Smooth muscle cell of the brain vasculature (primary cell): ENCODE results near the gene THADA.
A peak's percentile ranks its signal among the peaks of the same experiment; 100 is the strongest.

Source experiments
- DNase-seq: peaks from one replicate; pipeline ENCODE4 v3.0.0-alpha.2; 2012; ENCODE audit warnings: low read depth, low spot score

The THADA gene

DNA sequence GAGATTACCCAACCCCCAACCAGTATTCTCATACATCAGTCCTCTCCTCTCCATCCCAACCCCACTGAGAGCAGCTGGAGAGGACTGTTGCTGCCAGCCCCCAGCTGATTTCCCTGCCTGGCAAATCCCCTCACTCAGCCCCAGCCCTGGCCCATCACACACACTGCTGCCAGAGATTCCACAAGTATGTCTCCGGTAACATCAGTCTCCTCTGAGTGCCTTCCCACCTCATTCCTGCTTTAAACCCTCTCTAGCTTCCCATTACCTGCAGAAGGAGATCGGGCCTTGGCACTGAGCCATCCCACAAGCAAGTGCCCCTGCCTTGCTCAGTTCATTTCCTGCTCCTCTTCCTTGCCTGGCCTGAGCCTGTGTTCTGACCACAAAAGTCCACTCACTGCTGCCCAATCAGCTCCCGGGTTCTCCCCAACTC lies 318.9 kb downstream of the THADA start:
- no peak for DNase-seq

DNA sequence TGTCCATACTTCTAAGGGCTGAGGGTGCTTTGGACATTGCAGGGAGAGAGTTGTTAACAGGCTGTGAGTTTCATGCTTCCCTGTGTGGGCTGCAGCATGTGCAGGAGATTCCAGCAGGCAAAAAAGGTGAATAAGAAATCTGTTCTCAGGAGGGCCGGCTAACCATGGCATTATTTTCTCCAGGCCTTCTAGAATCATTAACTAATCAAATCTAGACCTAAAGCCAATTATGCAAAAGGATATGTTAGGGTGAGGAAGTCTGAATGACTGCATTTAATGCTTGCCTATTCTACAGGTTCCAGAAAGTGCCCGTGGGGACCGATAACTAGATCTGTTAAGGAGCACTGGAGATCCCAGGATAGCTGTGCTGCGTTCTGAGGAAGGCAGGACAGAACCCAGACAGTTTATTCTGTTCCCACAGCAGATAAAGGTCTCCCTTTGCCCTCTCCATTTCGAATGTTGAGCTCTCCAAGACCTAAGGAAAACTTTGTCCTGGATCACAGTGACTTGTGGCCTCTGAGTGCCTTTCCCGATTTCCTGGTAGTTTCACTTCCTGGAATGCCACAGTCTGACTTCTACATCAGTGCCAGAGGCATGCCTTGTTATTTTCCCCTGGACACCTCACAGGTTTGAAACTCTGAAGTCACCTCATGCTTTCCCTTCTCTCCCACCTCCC lies 319.4 kb downstream of the THADA start:
- no peak for DNase-seq

DNA sequence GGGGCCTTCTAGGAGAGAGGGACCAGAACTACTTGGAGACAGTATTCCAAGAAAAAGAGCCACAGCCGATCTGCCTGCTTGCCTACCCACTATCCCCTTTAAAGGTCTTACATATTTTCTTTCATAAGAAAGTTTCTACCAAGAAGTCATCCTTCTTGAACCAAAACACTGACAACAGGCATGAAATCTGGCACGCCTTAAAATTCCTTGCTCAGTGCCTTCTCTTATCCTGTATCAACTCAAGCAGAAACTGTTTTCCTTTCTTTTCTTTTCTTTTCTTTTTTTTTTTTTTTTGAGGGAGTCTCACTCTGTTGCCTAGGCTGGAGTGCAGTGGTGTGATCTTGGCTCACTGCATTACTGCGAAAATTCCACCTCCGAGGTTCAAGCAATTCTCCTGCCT lies 321.1 kb downstream of the THADA start:
- DNase-seq, result no peak

DNA sequence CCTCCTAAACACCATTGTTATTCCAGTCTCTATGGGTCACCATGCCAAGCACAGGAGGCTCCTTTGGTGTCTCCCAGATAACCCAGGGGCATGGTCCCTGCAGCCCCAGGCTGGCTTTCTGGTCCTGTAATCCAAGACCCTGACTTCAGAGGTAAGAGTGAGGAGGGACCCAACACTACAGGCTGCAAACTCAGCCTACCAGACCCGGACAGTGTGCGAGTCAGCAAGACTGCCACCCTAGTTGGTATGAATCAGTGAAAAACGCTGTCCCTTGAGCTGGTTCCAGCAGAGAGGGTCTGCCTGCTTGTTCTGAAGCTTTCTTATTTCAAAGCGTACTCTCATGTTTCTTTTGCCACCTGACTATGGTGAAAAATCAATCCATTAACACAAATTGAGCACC lies 321.8 kb downstream of the THADA start:
- DNase-seq, result no peak

DNA sequence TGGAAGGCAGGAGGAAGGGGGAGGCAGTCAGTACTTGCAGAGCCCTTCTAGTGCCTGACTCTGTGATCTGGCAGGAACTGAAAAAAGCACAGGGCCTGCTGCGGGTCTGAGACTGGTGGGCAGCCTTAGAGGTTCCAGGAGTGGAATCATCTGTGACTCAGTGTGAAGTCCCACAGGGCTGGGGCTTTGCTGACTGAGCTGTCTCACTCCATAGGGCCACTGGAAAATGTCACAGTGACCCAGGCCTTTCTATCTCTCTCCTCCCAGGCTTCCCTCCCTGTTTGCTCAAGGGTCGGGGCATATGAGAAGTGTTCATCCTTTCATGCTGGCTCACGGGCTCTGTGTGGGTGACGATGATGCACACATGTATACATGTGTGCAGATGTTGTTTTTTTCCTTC lies 322.3 kb downstream of the THADA start:
- no peak for DNase-seq

DNA sequence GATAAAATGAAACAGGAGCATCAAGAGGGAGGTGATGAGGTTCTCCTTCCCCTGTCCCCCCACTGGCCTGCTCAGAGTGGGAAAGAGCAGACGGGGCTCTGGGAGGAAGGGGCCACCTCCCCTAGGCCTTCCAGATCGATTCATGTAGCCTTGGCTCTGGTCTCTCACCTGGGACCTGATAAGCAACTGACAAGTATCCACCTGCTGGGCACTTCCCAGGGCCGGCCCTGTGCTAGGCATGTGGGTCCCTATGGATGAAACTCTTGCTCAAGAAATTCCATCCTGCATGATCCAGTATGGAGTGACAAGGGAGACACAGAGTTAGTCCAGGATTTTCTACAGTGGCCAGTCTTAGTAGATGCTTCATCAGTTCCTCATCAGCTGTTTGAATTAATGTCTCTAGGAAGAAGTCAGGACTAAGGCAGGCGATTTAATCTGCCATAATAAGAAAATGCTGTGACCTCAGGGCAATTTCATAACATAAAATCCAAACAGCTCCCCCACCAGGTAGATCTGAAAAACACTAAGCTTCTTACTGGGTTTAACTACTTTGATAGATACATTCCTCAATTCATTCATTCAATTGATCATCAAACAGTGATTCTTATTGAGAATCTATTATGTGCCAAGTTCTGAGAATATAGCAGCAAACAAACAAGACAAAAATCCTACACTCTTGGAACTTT lies 324.8 kb downstream of the THADA start:
- no peak for DNase-seq

DNA sequence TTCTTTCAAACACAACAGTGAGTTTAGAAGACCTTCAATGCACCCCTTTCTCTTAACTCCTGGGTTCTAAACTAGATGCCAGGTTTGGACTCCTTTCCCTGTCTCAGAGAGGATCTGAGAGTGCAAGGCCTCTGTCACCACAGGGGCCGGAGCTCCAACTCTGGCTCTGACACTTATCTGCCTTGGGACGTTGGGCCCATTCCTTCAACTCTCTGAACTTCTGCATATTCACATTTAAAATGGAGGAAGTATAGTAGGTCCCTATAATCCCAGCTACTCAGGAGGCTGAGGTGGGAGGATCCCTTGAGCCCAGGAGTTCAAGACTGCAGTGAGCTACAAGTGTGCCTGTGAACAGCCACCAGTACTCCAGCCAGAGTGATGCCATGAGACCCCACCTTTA lies 325.4 kb downstream of the THADA start:
- DNase-seq, result no peak

DNA sequence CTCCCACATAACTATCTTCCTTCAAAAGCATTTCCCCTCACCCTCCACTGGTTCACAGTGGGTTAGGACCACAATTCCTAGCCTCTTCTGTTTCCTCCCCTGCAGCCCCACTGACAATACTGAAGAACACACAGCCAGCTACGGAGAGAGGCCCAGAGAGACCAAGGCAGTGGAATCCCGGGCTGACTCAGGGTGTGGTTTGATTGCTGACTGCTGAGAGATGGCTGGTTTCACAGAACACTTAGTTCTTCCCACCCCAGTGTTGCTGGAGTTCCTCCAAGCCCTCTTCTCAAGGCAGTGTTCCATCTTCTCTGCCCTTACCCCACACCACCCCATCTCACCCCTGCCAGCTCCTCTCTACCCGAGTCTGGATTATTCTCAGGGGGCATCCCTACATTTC lies 326.1 kb downstream of the THADA start:
- DNase-seq, result no peak

DNA sequence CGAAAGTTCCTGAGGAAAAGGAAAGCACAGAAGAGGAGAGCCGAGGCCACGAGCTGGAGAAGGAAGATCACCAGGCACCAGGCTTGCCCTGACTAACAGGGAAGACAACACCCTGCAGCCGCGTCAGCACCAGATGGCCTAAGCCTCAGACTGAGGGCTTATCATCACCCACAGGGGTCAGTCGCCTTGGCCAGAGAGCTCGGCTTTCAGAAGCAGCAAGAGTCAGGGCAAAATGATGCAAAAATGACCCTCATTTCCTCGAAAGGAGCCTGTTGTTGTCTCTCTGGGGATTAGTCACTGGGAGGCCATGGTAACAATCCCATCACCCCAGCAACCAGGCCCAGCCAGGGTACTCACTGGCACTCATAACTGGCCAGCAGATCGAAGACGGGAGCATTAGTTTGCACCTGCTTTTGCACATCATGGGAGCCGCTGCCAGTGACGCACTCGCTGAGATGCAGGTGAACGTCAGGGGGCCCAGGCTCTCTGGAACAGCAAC lies 326.7 kb downstream of the THADA start:
- DNase-seq, result peak; percentile 75

DNA sequence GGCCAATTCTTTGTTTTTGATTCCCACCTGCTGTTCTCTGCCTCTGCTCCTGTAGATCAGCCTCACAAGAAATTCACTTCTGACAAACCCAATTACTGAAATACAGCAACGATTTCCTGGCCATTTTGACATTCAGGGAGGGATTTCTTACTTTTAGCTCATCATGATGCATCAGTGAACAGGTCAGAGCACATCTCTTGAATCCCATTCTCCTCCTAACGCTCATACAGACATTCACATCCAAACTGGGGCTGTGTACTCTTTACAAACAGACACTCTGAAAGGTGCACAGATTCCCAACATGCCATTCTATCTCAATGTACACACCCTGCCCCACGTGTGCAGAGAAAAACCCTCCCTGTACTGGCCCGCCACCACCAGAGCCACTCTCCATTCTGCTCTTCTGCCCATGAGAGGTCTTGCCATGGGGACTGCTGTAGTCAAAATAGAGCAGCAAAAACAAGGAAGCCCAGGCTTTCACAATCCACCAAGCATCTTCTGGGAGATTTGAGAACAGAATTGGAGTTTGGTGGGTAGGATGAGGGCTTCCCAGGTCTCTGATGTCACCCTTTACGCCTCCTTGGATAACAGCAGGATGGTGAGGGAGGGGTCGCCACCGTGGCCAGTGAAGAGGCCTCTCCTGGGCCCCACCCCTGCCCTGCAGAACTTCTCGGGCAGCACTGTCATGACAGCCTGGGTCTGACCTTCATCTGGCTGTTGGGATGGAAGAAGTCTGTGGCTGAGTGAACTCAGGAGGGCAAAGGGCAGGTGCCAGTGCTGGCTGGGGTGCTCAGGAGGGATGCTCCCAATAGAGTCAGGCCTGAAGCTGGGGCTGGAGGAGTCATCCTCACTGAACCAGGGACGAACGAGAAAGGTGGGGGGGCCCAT lies 327.5 kb downstream of the THADA start:
- no peak for DNase-seq

DNA sequence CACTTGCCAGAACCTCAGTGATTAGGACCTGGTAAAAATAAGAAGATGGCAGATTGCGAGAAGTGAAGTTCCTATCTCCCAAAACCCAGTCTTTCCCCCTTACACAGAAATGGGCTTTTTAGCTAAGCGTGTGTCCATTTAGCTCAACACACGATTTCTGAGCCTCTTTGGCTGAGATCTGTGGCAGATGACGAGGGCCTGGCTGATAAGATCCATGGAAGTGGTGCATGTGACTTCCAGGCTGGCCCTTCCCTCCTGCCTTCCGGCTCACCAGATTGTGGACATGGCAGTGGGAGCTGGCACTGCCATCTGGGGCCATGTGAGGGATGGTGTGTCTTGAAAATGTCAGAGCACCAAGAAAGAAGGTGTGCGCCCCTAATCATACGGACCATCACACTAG lies 328.5 kb downstream of the THADA start:
- DNase-seq, result no peak

DNA sequence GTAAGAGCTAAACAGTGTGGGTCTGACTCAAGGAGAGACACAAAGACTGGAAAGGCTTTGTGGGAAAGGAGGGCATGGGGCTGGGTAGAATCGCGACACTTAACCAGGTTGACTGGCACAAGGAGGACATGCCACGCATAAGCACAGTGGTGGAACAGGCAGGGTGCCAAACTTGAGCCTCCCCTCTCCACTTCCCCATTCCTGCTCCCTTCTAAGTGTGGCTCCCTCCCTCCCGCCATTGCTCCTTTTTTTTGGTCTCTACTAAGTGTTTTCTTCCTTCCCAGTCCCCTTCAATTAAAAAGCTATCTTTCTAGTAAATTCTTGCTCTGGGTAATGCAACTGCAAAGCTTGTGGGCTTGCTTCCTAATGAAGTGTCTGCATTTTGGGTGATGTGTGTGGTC lies 329.1 kb downstream of the THADA start:
- DNase-seq, result no peak

DNA sequence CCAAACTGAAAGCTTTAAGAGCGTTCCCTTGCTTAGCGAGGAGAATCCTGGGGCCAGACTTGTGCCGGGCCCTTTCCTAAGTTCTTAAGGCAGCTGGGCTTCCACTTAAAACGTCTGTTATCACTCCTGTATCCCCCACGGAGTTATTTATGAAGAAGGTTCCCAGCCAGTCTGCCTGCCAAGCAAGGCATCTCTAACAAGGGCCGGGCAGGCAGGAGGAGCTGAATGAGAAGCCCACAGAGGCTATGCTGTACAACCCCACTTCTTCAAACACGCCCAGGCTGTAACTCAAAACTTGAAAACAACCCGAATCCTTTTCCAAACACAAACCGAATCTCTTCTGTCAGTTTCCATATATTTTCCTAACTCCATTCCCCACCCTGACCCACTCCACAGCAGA lies 330.4 kb downstream of the THADA start:
- DNase-seq, result no peak

DNA sequence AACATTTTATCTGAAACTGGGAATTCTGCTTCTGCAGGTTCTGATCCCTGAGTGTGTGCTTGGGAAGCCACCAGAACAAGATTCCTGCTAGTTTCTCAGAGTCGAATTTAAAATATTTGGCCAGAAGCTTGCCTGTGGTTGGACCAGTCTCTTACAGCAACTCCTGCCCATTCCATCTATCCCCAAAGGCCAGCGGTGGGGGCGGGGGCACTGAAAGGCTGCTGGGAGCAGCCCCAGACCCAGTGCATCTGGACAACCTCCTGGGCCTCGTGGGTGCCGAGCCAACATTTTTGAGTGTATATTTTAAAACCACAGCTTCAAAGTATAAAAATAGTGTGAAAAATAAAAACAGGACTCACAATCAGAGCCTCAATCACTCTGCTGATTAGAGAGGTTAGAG lies 330.8 kb downstream of the THADA start:
- DNase-seq, result no peak

DNA sequence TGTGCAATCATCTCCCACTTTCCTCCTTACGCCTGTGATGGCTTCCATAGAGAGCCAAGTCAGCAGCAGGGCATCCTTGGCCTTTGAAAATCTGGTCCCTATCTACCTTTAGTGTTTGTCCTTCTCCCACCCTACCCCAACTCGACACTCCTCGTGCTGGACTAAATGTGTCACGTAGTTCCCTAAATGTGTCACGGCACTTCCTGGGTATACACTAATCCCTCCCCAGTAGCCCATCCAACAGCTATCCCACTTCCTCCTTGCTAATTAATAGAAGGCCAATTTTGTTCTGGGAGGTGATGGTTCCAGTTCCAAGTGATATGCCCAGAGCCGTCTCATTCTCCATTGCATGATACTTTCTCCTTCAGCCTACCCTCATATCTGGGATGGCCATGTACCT lies 332.9 kb downstream of the THADA start:
- DNase-seq, result no peak

DNA sequence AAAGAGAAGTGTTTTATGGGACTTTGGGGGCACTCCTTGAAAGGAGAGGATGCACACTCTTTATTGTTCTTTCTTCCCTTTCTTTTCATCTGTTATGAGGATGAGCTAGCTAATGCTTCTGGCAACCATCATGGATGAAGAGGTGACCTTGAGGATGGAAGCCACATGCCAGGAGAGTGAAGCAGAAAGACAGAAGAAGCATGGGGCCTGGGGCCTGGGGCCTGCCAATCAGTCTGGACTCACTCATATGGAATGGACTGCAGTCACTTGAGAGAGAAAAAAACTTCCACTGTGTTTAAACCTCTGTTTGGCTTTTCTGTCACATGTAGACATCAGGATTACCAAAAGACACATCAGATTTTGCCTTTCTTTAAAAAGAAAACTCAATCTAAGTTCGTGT lies 333.6 kb downstream of the THADA start:
- DNase-seq, result no peak

DNA sequence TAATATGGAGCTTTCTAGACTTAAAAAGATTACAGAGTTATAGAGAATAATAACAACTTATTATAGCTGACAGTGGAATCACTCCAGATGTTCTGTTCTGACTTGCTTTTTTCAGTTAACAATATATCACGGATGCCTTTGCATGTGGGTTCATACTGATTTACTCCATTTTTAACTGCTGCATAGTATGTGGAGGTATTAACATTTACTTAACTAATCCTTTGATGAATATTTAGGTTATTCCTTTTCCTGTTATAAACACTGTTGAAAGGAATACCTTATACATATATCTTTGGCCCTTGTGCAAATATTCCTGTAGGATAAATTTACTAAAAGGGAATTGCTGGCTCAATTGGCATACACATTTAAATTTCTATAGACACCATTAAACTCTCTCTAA lies 336.3 kb downstream of the THADA start:
- no peak for DNase-seq

DNA sequence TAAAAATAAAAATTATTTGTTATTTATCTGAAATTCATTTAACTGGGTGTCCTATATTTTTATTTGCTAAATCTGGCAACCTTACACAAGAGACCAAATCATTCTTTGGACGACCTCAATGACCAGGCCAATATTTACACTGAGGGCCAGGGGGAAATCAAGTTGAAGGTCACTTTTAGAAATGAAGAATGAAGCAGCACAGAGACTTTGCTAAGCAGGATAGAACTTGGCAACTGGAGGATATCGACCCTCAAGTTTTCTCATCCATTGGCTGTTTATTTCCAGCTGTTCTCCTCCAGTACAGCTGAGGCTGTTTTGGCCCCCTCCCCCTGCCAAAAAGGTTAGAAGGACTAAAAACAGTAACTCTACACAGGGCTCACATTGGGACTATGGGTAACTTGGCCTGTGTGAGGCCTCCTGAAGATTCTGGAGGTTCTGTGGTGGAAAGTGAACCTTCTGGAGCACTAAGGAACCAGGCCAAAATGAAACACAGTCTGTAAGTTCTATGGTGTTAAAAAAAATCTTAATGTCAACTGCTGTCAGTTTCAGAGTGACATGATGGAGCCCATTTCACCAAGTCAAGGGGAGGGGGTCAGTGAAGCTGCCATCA lies 337.2 kb downstream of the THADA start:
- DNase-seq, result no peak

DNA sequence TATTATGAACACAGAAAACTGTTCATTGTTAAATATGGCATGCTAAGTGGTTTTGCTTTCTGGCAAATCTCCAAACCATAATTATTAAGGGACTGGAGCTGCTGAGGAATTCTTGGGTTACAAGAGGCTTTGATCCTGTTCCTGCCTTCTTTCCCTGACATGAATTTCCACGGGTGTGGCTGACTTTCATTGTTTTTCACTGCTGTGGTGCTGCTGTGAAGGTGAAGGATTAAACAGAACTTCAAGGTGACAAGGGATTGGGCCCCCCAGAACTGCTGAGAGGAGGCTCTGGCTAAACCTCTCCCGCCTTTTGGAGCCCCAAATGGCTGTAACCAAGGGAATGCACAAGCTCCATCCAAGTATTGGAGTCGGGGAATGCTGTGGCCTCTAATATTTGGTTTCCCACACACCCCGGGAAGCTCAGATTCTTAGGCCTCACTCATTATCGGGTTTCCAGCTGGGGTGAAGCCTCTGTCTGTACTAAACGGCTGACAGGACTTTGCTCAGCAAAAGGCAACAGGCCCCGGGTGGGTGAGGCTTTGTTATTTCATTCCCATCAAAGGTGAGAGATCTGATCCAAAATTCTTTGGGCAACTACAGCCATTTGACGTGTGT lies 340.4 kb downstream of the THADA start:
- no peak for DNase-seq

DNA sequence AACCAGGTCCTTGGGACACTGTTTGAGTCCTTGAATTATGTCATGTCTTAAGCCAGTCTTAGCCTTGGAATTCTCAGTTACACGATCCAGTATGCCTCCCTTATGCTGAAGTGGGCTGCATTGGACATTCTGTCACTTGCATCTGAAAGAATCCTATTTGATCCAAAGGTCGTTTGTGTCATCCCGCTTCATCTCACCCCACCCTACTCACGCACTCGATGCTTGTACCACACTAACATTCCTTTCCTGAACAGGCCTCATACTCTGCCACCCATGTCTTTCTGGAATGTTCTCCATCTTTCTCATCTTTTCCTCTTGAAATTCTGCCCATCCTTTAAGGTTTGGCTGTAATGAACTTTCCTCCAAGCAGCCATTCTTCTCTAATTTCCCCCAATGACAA lies 341.5 kb downstream of the THADA start:
- DNase-seq, result no peak

DNA sequence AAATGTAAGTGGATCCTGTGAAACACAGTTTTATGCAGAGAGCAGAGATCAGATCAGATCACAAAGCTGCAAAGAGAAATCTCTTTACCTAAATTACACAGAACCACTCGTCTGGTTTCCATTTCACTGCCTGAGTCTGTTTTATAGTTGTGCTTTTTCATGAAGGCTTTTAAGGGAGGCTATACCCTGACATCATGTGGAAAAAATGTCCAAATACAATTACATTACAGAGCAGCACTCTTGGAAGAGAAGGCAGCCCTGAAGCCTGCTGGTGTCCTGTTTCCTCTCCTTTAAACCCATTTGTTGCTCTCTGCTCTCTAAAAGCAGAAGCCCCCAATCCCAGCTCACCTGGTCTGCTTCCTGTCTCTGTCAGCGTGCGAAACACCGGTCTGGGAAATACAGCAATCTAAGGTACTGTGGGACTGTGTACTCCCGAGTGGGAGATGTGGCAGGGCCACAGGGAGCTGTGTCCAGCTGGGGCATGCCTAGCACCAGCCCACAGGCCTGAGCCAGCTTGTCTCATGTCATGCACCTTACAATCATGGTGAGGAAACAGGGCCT lies 344.6 kb downstream of the THADA start:
- no peak for DNase-seq
